Progenitor cell of endocrine pancreas (in vitro differentiated cells): ENCODE measurements around the gene AMBP. TPM values are rescaled to one million over a fixed set of nuclear protein-coding genes. Genes with fewer than 3 reads are reported as not detected.

Experiments used
- DNase-seq: peaks from one replicate; pipeline ENCODE4 v3.0.0; 2021; ENCODE audit warnings: low spot score; ENCODE audit not compliant: unreplicated experiment
- H3K27ac Mint-ChIP-seq: 2 replicates; pipeline ENCODE4 v1.8.0; 2021; ENCODE audit warnings: mild to moderate bottlenecking, moderate library complexity, mixed read lengths
- H3K27me3 Mint-ChIP-seq: 2 replicates; pipeline ENCODE4 v1.8.0; 2021; ENCODE audit warnings: mixed read lengths
- H3K36me3 Mint-ChIP-seq: 2 replicates; pipeline ENCODE4 v1.8.0; 2022; ENCODE audit warnings: mixed read lengths; ENCODE audit not compliant: insufficient read depth
- H3K4me1 Mint-ChIP-seq: 2 replicates; pipeline ENCODE4 v1.8.0; 2021; ENCODE audit warnings: low read depth, mixed read lengths
- H3K4me3 Mint-ChIP-seq: 2 replicates; pipeline ENCODE4 v1.8.0; 2021; ENCODE audit warnings: low read depth, mild to moderate bottlenecking, moderate library complexity, mixed read lengths
- H3K9me3 Mint-ChIP-seq: 2 replicates; pipeline ENCODE4 v1.8.0; 2021; ENCODE audit warnings: low read depth, mixed read lengths
- total RNA-seq: library from RNA; stranded (reverse); gene quantifications from 2 replicates; pipeline ENCODE4 v1.2.1, GENCODE V29; 2021
- TF ChIP-seq, protein P1 (sequence below): fragments of 200-600 bp; sonication (generic); IDR thresholded peaks from one replicate; pipeline ENCODE4 v1.5.0; 2021; ENCODE audit warnings: antibody characterized with exemption, mild to moderate bottlenecking; ENCODE audit not compliant: unreplicated experiment

Gene AMBP
- total RNA-seq, 1 donor from 2014 or later: 678 TPM

DNA sequence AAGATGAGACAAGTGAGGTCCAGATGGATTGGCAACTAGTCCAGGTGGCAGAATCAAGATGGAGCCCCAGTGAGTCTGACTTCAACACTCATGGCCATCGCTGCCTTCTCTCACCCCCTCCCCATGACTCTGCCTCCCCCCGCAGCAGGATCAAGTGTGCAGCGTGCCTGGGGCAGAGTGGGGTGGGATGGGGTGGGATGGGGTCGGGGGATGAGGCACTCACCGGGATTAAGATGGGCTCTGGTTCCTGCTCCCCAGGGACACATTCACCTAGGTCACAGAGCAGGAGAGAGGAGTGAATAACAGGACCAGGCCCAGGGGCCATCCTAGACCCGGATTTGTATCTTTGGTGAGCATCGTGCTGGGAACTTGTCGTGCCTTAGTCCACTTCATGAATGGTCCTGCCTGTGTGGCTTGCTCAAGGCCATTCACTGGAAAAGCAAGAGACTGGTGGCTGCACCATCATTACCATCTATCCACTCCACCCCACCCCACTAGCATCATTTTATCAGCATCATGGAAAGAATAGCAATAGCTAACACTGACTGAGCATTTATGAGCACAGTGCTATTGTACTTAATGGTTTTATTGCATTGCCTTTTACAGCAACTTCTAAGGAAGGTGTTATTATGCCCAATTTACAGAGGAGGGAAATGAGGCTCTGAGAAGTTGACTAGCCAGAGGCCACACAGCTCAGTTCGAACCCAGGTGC lies 8.5 kb downstream of the AMBP start:
- H3K27ac Mint-ChIP-seq: no peak overlapping the region
- H3K27me3 Mint-ChIP-seq: no peaks in the 10 kb centered on the region
- H3K36me3 Mint-ChIP-seq: peaks cover 29% of the 10 kb centered on the region
- TF ChIP-seq, protein P1, sequence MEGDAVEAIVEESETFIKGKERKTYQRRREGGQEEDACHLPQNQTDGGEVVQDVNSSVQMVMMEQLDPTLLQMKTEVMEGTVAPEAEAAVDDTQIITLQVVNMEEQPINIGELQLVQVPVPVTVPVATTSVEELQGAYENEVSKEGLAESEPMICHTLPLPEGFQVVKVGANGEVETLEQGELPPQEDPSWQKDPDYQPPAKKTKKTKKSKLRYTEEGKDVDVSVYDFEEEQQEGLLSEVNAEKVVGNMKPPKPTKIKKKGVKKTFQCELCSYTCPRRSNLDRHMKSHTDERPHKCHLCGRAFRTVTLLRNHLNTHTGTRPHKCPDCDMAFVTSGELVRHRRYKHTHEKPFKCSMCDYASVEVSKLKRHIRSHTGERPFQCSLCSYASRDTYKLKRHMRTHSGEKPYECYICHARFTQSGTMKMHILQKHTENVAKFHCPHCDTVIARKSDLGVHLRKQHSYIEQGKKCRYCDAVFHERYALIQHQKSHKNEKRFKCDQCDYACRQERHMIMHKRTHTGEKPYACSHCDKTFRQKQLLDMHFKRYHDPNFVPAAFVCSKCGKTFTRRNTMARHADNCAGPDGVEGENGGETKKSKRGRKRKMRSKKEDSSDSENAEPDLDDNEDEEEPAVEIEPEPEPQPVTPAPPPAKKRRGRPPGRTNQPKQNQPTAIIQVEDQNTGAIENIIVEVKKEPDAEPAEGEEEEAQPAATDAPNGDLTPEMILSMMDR: no peak
- H3K4me3 Mint-ChIP-seq: no peak overlapping the region
- no peaks in the 10 kb centered on the region for H3K9me3 Mint-ChIP-seq
- DNase-seq: no peak
- H3K4me1 Mint-ChIP-seq: peaks cover 3% of the 10 kb centered on the region

DNA sequence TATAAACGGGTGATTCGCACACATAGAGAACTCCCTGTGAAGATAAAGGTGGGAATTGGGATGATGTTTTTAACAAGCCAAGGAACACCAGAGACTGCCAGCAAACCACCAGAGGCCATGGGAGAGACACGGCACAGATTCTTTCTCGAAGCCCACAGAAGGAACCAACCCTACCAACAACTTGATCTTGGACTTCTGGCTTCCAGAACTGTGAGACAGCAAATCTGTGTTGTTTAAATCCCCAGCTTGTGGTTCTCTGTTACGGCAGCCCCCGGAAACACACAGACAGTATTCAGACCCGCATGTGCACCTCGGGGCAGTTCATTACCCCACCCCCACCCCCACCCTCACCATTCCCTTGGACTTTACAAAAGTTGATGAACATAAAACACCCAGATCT lies 12.8 kb downstream of the AMBP start:
- Mint-ChIP-seq H3K27ac (no peak overlapping the region), H3K4me1 (peaks cover 6% of the 10 kb centered on the region), H3K4me3 (no peak overlapping the region), H3K9me3 (no peaks in the 10 kb centered on the region), H3K36me3 (peaks cover 45% of the 10 kb centered on the region), H3K27me3 (no peaks in the 10 kb centered on the region)
- TF ChIP-seq, protein P1: no peak
- no peak for DNase-seq

DNA sequence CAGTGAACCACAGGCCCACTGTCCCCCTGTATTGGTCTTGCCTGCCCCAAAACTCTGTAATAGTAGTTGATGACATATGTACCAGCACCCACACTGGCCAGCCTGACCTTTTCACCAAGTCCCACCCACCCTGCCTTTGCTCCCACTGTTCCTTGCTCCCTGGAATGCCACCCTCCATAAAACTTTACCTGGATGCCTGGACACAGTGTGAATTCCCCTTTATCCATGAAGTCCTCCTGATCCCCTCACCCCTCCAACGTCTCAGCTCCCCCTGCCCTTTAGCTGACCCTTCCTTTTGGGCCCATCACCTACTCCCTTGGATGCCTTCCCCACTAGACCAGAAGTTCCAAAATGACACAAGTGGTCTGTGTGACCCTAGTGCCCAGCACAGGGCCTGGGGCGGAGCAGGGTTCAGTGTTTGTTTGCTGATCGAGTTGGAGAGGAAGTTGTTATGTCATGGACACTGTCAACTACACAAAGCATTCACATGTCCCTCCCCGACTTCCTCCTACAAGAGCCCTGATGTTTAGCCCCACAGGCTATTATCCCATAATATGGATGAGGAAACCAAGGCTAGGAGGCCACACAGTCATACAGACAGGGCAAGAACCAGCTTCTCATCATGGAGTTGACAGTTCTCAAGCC lies 16.1 kb downstream of the AMBP start:
- peaks cover 8% of the 10 kb centered on the region for H3K4me1 Mint-ChIP-seq
- no peak for DNase-seq

DNA sequence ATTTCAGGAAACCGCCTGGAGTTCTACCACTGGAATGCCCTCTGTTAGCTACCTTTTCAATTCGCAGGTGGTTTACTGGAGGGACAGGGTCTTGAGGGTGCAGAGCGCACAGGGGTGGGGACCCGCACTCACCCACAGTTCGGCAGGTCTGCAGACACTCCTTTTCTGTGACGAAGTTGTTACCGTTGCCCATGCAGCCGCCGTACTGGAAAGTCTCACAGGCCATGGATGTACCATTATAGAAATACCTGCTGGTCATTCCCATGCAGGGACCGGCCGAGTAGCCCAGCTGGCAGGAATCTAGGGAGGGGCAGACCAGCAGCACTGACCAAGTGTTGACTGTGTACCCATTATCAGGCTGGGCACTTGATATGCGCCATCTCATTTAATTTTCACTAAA lies 16.8 kb downstream of the AMBP start:
- no peaks in the 10 kb centered on the region for H3K9me3 Mint-ChIP-seq
- no peak for DNase-seq
- TF ChIP-seq, protein P1: no peak
- no peaks in the 10 kb centered on the region for H3K27me3 Mint-ChIP-seq
- H3K36me3 Mint-ChIP-seq: peaks cover 50% of the 10 kb centered on the region
- no peak overlapping the region for H3K4me3 Mint-ChIP-seq
- H3K4me1 Mint-ChIP-seq: peaks cover 8% of the 10 kb centered on the region
- peak overlapping the region; percentile 86 for H3K27ac Mint-ChIP-seq

More for the DNA sequence above, 16.1 kb downstream of the AMBP start:
- H3K9me3 Mint-ChIP-seq: no peaks in the 10 kb centered on the region
- TF ChIP-seq, protein P1: no peak
- H3K27ac Mint-ChIP-seq: peak overlapping the region; percentile 90
- H3K4me3 Mint-ChIP-seq: no peak overlapping the region
- H3K36me3 Mint-ChIP-seq: peaks cover 50% of the 10 kb centered on the region
- no peaks in the 10 kb centered on the region for H3K27me3 Mint-ChIP-seq

DNA sequence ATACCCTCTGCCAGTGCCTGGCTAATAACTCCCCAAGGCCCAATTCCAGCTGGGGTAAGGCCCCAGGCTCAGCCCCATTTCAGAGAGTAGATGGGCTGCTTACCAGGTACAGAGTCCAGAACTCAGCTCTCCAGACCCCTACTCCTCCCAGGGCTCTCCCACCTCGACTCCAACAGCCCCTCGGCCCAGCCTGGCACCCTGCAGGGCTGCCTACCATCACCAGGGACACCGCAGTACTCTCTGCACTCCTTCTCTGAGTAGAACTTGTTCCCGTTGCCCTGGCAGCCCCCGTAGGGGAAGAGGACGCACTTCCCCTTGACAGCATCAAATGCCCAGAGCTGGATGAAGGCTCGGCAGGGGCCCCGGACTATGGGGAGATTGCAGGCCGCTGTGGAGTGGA lies 17.4 kb downstream of the AMBP start:
- Mint-ChIP-seq H3K27me3 (no peaks in the 10 kb centered on the region), H3K9me3 (no peaks in the 10 kb centered on the region)
- no peak for DNase-seq

More for the DNA sequence above, 17.4 kb downstream of the AMBP start:
- peaks cover 8% of the 10 kb centered on the region for H3K4me1 Mint-ChIP-seq
- no peak overlapping the region for H3K4me3 Mint-ChIP-seq
- H3K27ac Mint-ChIP-seq: peak overlapping the region; percentile 86
- H3K36me3 Mint-ChIP-seq: peaks cover 49% of the 10 kb centered on the region
- TF ChIP-seq, protein P1: no peak
